Activated CD4-positive, alpha-beta memory T cell treated with anti-CD3 and anti-CD28 coated beads for 36 hours (primary cell): ENCODE measurements around the gene TAS2R16. TPM values are rescaled to one million over a fixed set of nuclear protein-coding genes. Genes with fewer than 3 reads are reported as not detected.

Source experiments
- CTCF ChIA-PET: fragments of 350-600 bp; sonication (Branson Sonifier 250); formaldehyde crosslinking; loops from one replicate; lab custom pipeline; 2021; ENCODE audit warnings: antibody characterized with exemption, inconsistent platforms; lab: Charles Lee
- POLR2A ChIA-PET: fragments of 350-600 bp; sonication (Branson Sonifier 250); formaldehyde crosslinking; loops from one replicate; lab custom pipeline; 2021; ENCODE audit warnings: antibody characterized with exemption; lab: Charles Lee
- DNase-seq: peaks from one replicate; pipeline ENCODE4 v3.0.0-alpha.2; 2020
- H3K27ac Mint-ChIP-seq: one replicate; pipeline ENCODE4 v1.8.0; 2021; ENCODE audit warnings: mixed read lengths
- H3K27me3 Mint-ChIP-seq: one replicate; pipeline ENCODE4 v1.8.0; 2021; ENCODE audit warnings: mixed read lengths
- H3K36me3 Mint-ChIP-seq: one replicate; pipeline ENCODE4 v1.8.0; 2021; ENCODE audit warnings: mixed read lengths
- H3K4me1 Mint-ChIP-seq: one replicate; pipeline ENCODE4 v1.8.0; 2021; ENCODE audit warnings: low read depth, mixed read lengths
- H3K4me3 Mint-ChIP-seq: one replicate; pipeline ENCODE4 v1.8.0; 2021; ENCODE audit warnings: mild to moderate bottlenecking, mixed read lengths
- H3K9me3 Mint-ChIP-seq: one replicate; pipeline ENCODE4 v1.8.0; 2021; ENCODE audit warnings: mixed read lengths
- intact Hi-C: fragments of 100-400 bp; cut with micrococcal nuclease; formaldehyde crosslinking; loops from one replicate; pipeline ENCODE4 v1.15.1; 2023
- total RNA-seq, 2 experiments: library from RNA; stranded (reverse); gene quantifications; one replicate each; pipeline ENCODE4 v1.2.3, GENCODE V29; 2021

TAS2R16 gene
- total RNA-seq, 2 experiments from 2014 or later, result not detected

- no peak for DNase-seq
- H3K4me1 Mint-ChIP-seq, result no peaks in the 10 kb centered on the region
- intact Hi-C loops, result no loop called here
- POLR2A ChIA-PET, result no interaction called here
- H3K27ac Mint-ChIP-seq, result no peak overlapping the region
- H3K4me3 Mint-ChIP-seq, result no peak overlapping the region
- no peaks in the 10 kb centered on the region for H3K27me3 Mint-ChIP-seq
- peaks cover 23% of the 10 kb centered on the region for H3K9me3 Mint-ChIP-seq
- H3K36me3 Mint-ChIP-seq, result no peaks in the 10 kb centered on the region
- CTCF ChIA-PET, result no interaction called here
Observed at GRCh38 chr7:123011766-123012369, 16.4 kb upstream of the TAS2R16 start.

- intact Hi-C loops, result no loop called here
- Mint-ChIP-seq H3K4me1 (no peaks in the 10 kb centered on the region), H3K36me3 (no peaks in the 10 kb centered on the region), H3K4me3 (no peak overlapping the region), H3K27me3 (no peaks in the 10 kb centered on the region), H3K9me3 (peaks cover 5% of the 10 kb centered on the region), H3K27ac (no peak overlapping the region)
- DNase-seq, result no peak
- ChIA-PET POLR2A (no interaction called here), CTCF (no interaction called here)
Observed at GRCh38 chr7:123004931-123005330, 9.4 kb upstream of the TAS2R16 start.

GRCh38 chr7:123003539-123004126 lies 8.1 kb upstream of the TAS2R16 start:
- Mint-ChIP-seq H3K9me3 (peaks cover 7% of the 10 kb centered on the region), H3K27ac (no peak overlapping the region), H3K4me1 (no peaks in the 10 kb centered on the region), H3K36me3 (no peaks in the 10 kb centered on the region), H3K27me3 (no peaks in the 10 kb centered on the region), H3K4me3 (no peak overlapping the region)
- no peak for DNase-seq
- intact Hi-C loops, result no loop called here
- ChIA-PET CTCF (no interaction called here), POLR2A (no interaction called here)

- H3K4me3 Mint-ChIP-seq, result no peak overlapping the region
- ChIA-PET CTCF (no interaction called here), POLR2A (no interaction called here)
- H3K27me3 Mint-ChIP-seq, result no peaks in the 10 kb centered on the region
- no peaks in the 10 kb centered on the region for H3K4me1 Mint-ChIP-seq
- H3K9me3 Mint-ChIP-seq, result peaks cover 5% of the 10 kb centered on the region
- intact Hi-C loops, result no loop called here
- H3K27ac Mint-ChIP-seq, result no peak overlapping the region
- DNase-seq, result no peak
- H3K36me3 Mint-ChIP-seq, result no peaks in the 10 kb centered on the region
Observed at GRCh38 chr7:122989577-122989976, 5.9 kb downstream of the TAS2R16 start.

- DNase-seq, result no peak
- Mint-ChIP-seq H3K4me3 (no peak overlapping the region), H3K27me3 (no peaks in the 10 kb centered on the region), H3K4me1 (no peaks in the 10 kb centered on the region), H3K36me3 (no peaks in the 10 kb centered on the region), H3K27ac (no peak overlapping the region), H3K9me3 (peaks cover 5% of the 10 kb centered on the region)
- intact Hi-C loops, result no loop called here
- ChIA-PET CTCF (no interaction called here), POLR2A (no interaction called here)
Observed at GRCh38 chr7:122989041-122989440, 6.5 kb downstream of the TAS2R16 start.

GRCh38 chr7:122988333-122988732 lies 7.2 kb downstream of the TAS2R16 start:
- Mint-ChIP-seq H3K27me3 (no peaks in the 10 kb centered on the region), H3K4me1 (no peaks in the 10 kb centered on the region), H3K27ac (no peak overlapping the region), H3K36me3 (no peaks in the 10 kb centered on the region), H3K4me3 (no peak overlapping the region), H3K9me3 (peaks cover 3% of the 10 kb centered on the region)
- CTCF ChIA-PET, result interaction anchor here (0.7 kb wide), 1 partner anchor 973 kb away, joined by 3 read pairs; no protein-coding TSS in a partner anchor
- intact Hi-C loops, result no loop called here
- DNase-seq, result no peak
- POLR2A ChIA-PET, result no interaction called here

- H3K9me3 Mint-ChIP-seq, result peaks cover 2% of the 10 kb centered on the region
- ChIA-PET POLR2A (no interaction called here), CTCF (no interaction called here)
- no peaks in the 10 kb centered on the region for H3K36me3 Mint-ChIP-seq
- no peak for DNase-seq
- no peaks in the 10 kb centered on the region for H3K27me3 Mint-ChIP-seq
- H3K4me1 Mint-ChIP-seq, result no peaks in the 10 kb centered on the region
- H3K27ac Mint-ChIP-seq, result no peak overlapping the region
- H3K4me3 Mint-ChIP-seq, result no peak overlapping the region
- intact Hi-C loops, result no loop called here
Observed at GRCh38 chr7:122987463-122987862, 8.0 kb downstream of the TAS2R16 start.

- Mint-ChIP-seq H3K9me3 (peaks cover 2% of the 10 kb centered on the region), H3K4me3 (no peak overlapping the region), H3K36me3 (no peaks in the 10 kb centered on the region), H3K27me3 (no peaks in the 10 kb centered on the region), H3K4me1 (no peaks in the 10 kb centered on the region), H3K27ac (no peak overlapping the region)
- no peak for DNase-seq
- POLR2A ChIA-PET, result no interaction called here
- CTCF ChIA-PET, result no interaction called here
- intact Hi-C loops, result no loop called here
Observed at GRCh38 chr7:122984021-122984420, 11.5 kb downstream of the TAS2R16 start.

- no peaks in the 10 kb centered on the region for H3K4me1 Mint-ChIP-seq
- peaks cover 2% of the 10 kb centered on the region for H3K9me3 Mint-ChIP-seq
- POLR2A ChIA-PET, result no interaction called here
- CTCF ChIA-PET, result no interaction called here
- no peaks in the 10 kb centered on the region for H3K27me3 Mint-ChIP-seq
- intact Hi-C loops, result no loop called here
- no peak for DNase-seq
- H3K4me3 Mint-ChIP-seq, result no peak overlapping the region
- no peaks in the 10 kb centered on the region for H3K36me3 Mint-ChIP-seq
- no peak overlapping the region for H3K27ac Mint-ChIP-seq
Observed at GRCh38 chr7:122983261-122983660, 12.2 kb downstream of the TAS2R16 start.

GRCh38 chr7:122975341-122975740 lies 20.2 kb downstream of the TAS2R16 start:
- no peaks in the 10 kb centered on the region for H3K27me3 Mint-ChIP-seq
- DNase-seq, result no peak
- H3K36me3 Mint-ChIP-seq, result no peaks in the 10 kb centered on the region
- H3K4me3 Mint-ChIP-seq, result no peak overlapping the region
- POLR2A ChIA-PET, result no interaction called here
- no peaks in the 10 kb centered on the region for H3K4me1 Mint-ChIP-seq
- intact Hi-C loops, result no loop called here
- no peaks in the 10 kb centered on the region for H3K9me3 Mint-ChIP-seq
- no peak overlapping the region for H3K27ac Mint-ChIP-seq
- CTCF ChIA-PET, result no interaction called here

- intact Hi-C loops, result no loop called here
- ChIA-PET POLR2A (no interaction called here), CTCF (no interaction called here)
Observed at GRCh38 chr7:122974229-122974628, 21.3 kb downstream of the TAS2R16 start.

GRCh38 chr7:122972056-122972455 lies 23.4 kb downstream of the TAS2R16 start:
- ChIA-PET CTCF (no interaction called here), POLR2A (no interaction called here)
- Mint-ChIP-seq H3K9me3 (no peaks in the 10 kb centered on the region), H3K4me1 (no peaks in the 10 kb centered on the region), H3K27me3 (no peaks in the 10 kb centered on the region), H3K4me3 (no peak overlapping the region), H3K27ac (no peak overlapping the region), H3K36me3 (no peaks in the 10 kb centered on the region)
- DNase-seq, result no peak
- intact Hi-C loops, result no loop called here

More at GRCh38 chr7:122974229-122974628, 21.3 kb downstream of the TAS2R16 start:
- H3K9me3 Mint-ChIP-seq, result no peaks in the 10 kb centered on the region
- H3K4me1 Mint-ChIP-seq, result no peaks in the 10 kb centered on the region
- no peaks in the 10 kb centered on the region for H3K27me3 Mint-ChIP-seq
- DNase-seq, result no peak
- H3K36me3 Mint-ChIP-seq, result no peaks in the 10 kb centered on the region
- no peak overlapping the region for H3K27ac Mint-ChIP-seq
- H3K4me3 Mint-ChIP-seq, result no peak overlapping the region
